HL-60/S4 treated with retinoic acid at 250 ng/mL for 4 days and 3 days (cell line): ENCODE results near the gene SLC25A20.

Experiments used
- in situ Hi-C: fragments of 300-500 bp; cut with MboI; formaldehyde crosslinking; loops from 2 replicates; pipeline ENCODE4 v1.7.0; 2022; ENCODE audit warnings: low sequenced_read_pairs

The SLC25A20 gene

DNA sequence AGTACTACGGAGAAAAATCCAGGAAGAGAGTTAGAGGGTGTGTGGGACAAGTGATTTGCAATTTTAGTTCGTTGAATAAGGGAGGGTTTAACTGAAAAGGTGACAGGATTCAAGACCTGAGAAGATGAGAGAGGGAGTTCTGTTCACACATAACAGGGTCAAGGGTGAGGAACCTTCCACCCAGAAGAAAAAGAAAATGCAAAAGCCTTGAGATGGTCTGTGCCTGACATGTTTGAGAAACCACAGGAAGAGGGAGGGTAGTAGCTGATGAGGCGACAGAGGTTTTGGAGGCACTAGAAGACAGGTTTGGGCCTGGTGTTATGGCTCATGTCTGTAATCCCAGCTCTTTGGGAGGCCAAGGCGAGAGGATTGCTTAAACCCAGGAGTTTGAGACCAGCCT is 591 bp upstream of the SLC25A20 start:
- in situ Hi-C loops, result no loop called here

DNA sequence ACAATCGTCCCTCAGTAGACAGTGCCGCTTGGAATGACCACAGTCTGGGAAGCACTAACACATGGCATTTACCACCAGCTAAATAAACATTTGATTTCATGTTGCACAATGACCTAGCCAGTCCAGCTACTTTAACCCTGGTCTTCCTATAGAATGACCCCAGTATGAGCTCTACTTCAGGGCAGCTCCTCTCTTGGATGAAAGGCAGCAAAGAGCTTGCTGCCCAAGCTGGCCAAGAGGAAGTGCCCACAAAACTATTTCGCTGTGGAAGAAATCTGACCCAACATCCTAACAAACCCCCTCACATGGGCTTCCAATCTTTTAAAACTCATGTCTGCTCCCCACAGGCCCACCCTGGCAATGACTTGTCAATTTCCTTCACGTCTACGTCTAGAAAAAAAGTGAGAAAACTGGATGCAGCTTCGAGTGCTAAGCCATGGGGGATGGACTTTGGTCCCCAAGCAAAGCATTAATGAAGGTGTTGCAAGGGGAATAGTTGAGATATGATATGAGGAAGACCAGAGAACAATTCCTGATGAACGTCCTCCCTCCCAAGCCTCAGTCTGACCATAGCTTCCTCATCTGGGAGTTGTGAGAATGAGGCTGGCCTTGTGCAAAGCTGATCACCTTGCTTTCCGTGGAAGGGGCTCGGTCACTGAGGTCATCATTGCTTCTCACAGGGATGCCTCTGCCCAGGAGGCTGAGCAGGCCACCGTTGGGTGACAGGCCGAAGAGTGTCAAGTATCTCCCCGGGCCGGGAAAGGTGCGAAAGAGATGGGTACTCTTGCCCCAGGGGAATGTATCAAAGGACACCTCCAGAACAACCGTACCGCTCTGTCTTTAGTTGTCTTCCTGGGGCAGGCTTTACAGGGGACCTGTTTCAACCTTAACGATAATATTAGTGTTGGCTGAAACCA is 964 bp downstream of the SLC25A20 start:
- in situ Hi-C loops, result no loop called here

DNA sequence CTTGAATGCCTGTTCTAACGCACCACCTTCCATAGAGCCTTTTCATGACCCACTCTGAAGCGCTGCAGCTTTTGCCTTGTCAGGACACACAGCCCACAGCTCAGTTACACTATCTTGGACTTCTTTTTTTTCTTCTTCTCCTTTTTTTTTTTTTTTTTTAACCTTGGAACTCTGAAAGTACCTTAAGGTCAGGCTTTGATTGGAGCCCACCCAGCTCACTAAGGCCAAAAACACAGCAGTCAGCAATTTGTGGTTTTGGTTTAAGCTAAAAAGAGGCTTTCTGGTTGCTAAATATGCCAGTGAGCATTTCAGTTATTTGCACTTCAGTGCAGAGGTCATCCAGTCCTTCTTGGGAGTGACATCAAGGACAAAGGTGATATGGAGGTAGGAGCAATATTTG is 1.7 kb downstream of the SLC25A20 start:
- in situ Hi-C loops, result no loop called here

DNA sequence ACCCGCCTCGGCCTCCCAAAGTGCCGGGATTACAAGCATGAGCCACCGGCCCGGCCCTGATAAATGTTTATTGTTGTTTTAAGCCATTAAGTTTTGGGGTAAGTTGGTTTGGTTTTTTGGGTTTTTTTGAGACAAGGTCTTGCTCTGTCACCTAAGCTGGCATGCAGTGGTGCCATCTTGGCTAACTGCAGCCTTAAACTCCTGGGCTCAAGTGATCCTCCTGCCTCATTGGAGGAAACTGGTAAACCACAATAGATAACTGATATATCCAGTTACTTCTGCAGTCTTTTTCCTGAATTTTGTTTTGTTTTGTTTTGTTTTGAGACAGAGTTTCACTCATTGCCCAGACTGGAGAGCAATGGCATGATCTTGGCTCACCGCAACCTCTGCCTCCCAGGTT is 4.2 kb downstream of the SLC25A20 start:
- in situ Hi-C loops, result no loop called here

DNA sequence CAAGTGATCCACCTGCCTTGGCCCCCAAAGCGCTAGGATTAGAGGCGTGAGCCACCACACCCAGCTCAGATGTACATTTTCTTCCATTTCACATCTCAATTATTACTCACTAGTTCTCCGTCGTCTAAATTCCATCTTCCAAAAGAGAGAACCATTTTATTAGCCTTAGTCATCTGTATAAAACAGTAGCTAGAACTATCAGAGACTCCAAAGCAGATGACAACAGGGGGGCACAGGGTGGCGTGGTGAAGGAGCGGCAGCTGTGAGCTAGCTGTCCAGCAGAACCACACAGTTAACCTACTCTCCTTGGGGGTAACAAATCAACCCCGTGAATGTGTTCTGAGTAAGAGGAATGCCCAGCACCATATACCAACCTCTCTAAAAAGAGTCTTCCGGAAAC is 7.1 kb downstream of the SLC25A20 start:
- in situ Hi-C loops, result no loop called here

DNA sequence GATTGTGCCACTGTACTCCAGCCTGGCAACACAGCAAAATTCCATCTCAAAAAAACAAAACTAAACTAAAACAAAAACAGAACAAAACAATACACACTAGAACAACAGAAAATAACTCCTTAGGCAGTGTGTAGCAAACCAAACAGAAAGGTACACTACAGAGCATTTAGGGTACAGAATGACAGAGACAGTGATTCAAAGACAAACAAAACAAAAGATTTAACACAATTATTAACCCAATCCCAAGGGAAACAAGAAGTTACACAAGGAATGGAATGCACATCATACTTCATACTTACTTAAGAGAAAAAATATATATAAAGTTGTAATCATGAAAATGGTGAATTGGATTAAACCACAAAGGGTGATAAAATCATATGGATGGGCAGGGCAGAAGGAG is 12.9 kb downstream of the SLC25A20 start:
- in situ Hi-C loops, result no loop called here

DNA sequence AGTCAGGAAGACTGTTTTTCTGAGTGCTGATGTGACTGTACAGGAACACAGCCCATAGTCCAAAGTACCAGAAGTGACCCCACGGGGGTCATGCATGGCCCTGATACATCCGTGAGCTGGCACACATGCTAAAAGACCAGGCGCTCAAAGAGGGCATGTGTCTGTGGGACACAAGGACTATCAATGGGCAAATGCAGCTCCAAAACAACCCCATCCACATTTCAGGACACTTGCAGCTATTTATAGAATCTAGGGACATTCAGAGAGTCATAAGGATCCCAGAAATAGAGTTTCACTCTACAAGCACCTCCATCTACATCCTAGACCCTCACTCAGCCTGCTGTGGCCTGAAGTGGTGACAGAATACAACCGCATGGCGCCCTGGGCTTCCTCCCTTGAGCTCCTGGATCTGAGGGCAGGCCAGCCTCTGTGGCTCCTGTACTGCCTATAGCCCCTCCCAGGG is 17.0 kb downstream of the SLC25A20 start:
- in situ Hi-C loops, result no loop called here

DNA sequence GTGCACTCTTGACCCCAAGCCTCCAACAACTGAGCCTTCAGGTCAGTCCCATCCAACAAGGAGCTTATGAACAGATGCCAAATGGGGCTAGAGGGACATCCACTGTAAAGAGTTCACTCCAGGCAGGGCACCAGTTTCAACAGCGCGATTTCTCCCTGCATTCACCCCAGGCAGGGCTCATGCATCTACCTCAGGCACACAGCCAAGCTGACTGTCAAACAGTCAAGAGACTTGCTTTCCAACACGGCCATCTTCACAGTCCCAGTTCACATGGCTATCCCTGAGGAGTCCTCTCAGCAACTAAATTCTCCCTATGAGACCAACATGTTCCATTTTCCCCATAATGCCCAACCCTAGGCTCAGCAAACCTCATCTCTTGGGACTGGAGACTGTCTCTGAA is 17.7 kb downstream of the SLC25A20 start:
- in situ Hi-C loops, result no loop called here

DNA sequence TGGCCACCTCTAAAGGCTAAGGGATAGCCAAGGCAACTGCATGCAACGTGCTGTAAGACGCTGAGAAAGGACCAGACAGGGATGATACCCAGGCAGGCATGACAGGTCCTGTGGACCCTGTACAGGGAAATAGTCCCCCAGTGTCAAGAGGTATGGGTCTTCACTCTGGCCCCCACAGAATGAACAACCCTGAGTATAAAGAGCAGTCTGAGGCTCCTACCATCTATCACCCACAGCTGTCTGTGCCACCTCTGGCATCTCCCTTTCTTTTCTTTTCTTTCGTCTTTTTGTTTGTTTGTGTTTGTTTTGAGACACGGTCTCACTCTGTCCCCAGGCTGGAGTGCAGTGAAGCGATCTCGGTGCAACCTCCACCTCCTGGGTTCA is 18.7 kb downstream of the SLC25A20 start:
- in situ Hi-C loops, result no loop called here

DNA sequence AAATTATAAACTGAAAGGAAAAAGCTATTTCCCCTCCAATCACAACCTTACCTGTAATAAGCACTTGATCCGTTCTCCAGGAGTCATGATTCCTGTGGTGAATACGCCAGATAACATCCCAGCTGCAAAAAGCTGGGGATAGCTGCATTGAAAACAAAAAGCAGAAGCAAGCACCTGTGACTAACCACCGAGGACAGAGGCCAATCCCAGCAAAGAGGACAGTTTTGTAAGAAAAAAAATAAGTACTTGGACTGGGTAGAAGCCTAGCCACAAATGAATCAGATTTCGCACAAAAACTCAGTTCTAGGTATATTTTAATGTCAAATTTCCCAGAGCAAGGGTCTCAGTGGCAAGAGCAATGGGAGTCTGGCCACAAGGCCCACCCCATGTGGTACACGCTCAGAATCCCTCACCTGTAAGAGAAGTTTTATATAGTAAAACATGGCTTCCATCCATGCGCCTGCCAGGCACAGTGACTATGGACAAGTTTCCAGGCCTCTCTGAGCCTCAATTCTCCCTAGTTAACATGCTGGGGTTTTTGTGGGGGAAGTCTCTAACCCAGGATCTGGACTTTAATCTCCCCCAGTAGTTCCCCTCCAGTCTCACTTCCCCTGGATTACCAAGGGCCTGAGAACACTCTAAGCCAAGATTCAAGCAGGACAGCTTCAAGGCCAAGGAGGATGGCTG is 19.2 kb downstream of the SLC25A20 start:
- in situ Hi-C loops, result no loop called here

DNA sequence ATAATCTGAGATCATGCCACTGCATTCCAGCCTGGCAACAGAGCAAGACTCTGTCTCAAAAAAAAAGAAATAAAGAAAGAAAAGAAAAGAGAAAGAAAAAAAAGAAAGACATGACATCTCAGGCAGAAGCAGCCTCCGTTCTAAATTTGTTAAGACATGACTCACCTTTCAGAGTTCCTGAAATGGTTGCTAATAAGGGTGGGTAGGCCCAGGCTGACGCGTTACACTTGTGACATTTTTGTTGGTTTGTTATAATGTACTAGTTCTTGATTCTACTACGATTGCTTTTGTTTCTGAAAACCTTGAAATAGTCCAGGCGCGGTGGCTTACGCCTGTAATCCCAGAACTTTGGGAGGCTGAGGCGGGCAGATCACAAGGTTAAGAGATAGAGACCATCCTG is 21.0 kb downstream of the SLC25A20 start:
- in situ Hi-C loops, result no loop called here

DNA sequence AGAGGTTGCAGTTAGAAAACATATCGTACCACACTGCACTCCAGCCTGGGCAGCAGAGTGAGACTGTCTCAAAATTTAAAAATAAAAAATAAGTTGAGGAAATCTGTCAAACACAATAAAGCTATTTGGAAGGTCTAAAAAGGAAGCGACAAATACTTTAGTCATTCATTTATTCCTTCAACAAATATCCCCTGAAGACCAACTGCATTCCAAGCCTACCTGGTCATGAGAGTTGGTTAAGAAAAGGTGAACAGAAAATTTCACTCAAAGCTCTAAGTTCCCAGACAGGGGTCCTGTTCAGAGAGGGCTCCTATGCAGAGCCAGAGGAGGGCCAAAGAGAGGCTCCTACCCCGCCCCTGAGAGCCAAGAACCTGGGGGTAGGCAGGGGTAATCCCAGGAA is 35.6 kb downstream of the SLC25A20 start:
- in situ Hi-C loops, result no loop called here

DNA sequence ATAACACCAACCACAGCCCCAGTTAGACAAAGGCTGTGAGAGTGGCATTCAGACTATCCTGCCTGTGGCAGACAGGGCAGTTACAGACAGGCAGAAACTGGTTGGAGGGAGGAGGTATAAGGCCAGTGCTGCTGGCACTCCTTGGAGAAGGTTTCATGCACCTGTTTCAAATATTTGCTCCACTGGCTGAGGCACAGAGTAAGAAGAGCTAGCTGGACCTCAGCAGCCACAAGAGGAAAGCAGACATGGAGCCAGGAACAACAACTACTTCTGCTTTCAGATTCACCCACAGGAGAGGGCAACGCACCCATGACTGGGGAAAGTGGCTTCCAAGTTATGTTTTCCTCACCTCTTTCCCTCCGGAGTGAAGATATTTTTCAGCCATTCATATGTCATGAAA is 39.5 kb downstream of the SLC25A20 start:
- in situ Hi-C loops, result no loop called here

DNA sequence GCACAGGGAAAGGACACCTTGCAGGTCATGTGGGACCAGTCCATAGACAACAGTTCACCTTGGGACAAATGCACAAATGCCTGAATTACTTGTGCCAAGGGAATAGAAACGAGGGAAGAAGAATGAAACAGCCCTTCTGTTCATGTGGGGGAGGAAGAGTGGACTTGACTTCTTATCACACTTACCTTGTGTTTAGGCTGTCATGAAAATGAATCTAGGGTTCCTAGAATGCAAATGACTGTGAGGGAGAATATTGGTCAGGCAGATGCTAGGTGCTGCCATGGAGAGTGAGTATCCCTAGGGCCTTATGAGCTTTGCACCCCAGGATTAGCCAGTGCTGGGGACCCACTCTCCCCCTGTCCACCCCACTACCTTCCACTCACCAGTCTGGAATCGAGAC is 40.0 kb downstream of the SLC25A20 start:
- in situ Hi-C loops, result no loop called here

DNA sequence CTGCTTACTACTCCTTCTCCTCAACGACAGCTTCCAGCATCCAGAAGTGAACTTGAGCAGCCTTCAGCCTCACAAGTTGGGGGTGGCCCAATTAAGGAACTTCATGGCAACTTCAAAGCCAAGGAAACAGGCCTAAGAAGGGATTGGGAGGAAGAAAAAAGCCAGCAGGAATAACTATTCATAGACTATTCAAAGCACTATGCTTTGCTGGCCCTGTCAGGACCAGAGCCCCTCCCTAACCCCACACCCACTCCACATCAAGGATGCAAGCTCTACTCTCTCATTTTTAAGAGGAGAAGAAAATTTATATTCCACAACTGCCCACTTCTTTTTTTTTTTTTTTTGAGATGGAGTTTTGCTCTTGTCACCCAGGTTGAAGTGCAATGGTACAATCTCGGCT is 41.0 kb downstream of the SLC25A20 start:
- in situ Hi-C loops, result no loop called here

DNA sequence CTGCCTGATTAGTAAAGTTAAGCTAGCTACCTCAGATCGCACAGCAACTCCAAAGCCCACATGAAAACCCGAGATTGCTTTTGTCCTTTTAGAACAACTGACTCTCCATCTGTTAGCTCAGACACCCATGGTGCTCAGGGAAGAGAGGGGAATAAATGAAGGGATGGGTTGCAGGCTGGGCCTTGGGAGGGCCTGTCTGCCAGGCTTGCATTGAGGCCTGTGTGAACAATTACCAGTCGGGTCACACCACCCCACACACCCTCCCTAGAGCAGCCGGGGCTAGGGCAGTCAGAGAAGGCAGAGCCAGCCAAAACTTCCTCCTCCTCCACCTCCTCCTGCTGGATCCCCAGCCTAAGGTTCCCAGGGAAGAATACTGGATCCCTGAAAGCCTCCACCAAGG is 42.2 kb downstream of the SLC25A20 start:
- in situ Hi-C loops, result no loop called here

DNA sequence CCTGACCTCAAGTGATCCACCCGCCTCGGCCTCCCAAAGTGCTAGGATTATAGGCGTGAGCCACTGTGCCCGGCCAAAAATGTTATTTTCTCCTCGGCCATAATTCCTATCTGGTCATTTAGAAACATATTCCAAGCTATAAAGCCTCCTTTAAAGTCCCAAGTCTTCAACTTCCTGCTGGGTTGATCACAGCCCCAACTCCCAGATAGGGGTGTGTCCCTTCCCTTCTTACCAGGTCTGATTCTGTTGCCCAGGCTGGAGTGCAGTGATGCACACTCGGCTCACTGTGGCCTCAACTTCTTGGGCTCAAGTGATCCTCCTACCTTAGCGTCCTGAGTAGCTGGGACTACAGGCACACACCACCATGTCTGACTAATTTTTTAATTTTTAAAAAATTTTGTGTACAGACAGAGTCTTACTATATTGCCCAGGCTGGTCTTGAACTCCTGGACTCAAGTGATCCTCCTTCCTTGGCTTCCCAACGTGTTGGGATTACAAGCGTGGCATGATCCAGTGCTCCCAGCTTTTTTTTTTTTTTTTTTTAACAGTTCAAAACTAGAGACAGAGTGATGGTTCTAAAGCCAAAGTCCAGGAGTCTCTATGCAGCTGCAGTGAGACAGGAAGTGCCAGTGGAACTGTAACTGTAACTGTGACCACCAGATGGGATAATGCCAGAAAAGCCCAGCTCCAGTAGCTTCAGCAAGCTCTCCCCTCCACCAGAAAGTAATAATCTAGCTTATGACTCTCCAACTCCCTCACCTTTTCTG is 42.8 kb downstream of the SLC25A20 start:
- in situ Hi-C loops, result no loop called here

DNA sequence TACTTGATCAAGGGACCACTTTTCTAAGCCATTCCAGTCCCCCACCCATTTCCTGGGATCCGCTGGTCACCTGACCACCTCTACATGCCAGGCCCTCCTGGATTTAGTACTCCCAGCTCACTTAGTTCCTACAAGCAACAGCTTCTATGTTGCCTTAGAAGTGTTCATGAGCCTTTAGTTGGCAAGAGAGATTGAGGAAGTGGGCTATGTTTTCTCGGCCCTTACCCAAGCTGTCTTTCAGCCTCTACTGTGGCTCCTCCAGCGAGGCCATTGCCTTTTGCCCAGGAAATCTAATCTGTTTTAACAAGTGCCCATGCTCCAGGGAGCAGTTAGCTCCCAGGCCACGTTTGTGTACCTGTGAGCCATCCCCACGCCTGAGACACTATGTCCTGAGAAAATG is 46.5 kb downstream of the SLC25A20 start:
- in situ Hi-C loops, result no loop called here

DNA sequence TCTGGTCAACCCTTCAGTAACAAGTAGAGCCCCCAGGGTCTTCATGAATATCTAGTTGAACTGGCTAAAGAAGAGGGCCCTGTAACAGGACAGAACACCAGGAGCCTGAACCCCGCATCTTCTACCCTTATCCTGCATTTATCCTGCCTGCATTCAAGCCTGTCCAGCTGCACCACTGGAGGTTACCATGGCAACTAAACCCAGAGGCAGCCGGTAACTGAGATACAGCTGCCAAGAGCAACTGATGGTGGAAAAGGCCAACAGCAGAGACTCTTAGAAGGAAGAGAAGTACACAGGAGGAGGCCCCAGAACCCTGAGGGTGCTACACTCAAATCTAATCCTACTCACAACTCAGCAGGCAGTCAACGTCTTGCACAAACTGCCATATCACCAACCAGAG is 47.3 kb downstream of the SLC25A20 start:
- in situ Hi-C loops, result no loop called here

DNA sequence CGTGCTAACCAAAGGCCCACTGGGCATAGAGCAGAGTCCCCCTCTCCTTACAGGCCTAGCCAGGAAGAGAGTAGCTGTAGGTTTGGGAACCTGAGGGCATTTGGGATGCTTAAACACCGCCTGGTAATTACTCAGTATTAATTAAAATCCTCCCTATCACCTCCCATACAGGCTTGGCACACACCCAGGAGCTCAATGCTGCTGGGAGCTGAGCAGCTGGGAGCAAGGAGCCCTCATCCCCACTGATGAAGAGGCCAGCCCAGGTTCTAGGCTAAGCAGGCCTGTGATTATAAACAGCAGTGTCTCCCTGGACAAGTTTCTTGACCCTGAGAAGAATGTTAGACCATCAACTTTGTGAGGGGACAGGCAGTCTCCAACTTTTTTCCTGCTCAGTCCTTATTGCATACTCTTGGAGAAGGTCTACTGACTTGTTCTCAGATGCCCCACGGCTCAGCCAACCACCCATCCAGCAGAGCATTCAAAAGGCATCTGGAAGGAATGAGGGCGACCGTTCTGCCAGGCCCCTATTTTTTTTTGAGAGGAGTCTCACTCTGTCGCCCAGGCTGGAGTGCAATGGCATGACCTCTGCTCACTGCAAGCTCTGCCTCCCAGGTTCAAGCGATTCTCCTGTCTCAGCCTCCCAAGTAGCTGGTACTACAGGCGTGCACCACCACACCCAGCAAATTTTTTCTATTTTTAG is 49.7 kb downstream of the SLC25A20 start:
- in situ Hi-C loops, result no loop called here
